A673 (cell line): ENCODE measurements around the gene OSTF1.

Source experiments
- CTCF ChIP-seq: fragments of 300-800, 200-600 bp; sonication (generic); conservative IDR thresholded peaks from 2 replicates; pipeline ENCODE4 v1.5.1; 2017; ENCODE audit warnings: low read depth, mild to moderate bottlenecking, antibody characterized with exemption, low read length, moderate library complexity, mixed read lengths
- EZH2 ChIP-seq: fragments of 200-600 bp; sonication (generic); IDR thresholded peaks from 2 replicates; pipeline ENCODE4 v1.6.1; 2017; ENCODE audit warnings: borderline replicate concordance, low read depth, mild to moderate bottlenecking, mixed read lengths, antibody characterized with exemption, low read length; ENCODE audit not compliant: poor library complexity, severe bottlenecking

DNA sequence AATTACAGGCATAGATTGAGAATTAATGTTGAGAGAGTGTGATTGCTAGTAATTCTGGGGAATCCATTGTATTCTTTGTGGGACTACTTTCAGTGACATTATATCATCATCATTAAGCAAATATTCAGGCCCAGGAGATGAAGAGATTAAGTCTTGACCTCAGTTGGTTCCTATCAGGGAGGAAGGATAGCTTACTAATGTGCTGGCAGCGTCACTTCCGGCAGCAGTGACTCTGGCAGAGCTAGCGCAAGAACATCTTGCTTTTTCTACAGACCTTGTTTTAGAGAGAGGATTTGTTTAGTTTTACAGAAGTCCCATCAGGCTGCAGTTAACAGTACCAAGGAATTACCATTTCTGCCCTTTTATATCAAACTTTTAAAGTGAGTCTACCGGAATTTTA is 20.3 kb downstream of the OSTF1 start:
- TF ChIP-seq CTCF, result no peak
- no peak for TF ChIP-seq EZH2
